SU-DHL-6 (cell line): ENCODE data around the gene ALS2.

Experiments
- H2AFZ ChIP-seq: fragments of 200-600 bp; sonication (generic); 2 replicates; pipeline ENCODE4 v1.6.1; 2014; ENCODE audit warnings: low read depth, mild to moderate bottlenecking, moderate library complexity, mixed read lengths, antibody characterized with exemption, low read length; ENCODE audit not compliant: severe bottlenecking
- H3F3A ChIP-seq: fragments of 200-600 bp; shearing (Covaris generic); 2 replicates; pipeline ENCODE4 v1.6.0; 2016; ENCODE audit warnings: antibody characterized with exemption, mild to moderate bottlenecking; ENCODE audit not compliant: insufficient read depth
- H3K27ac ChIP-seq: fragments of 200-600 bp; sonication (generic); 2 replicates; pipeline ENCODE4 v1.5.1; 2016; ENCODE audit warnings: low read depth, mild to moderate bottlenecking, low read length, moderate library complexity, mixed read lengths
- H3K27me3 ChIP-seq: fragments of 200-600 bp; sonication (generic), shearing (Covaris generic); 2 replicates; pipeline ENCODE4 v1.6.0; 2014; ENCODE audit warnings: mild to moderate bottlenecking, low read length
- H3K36me3 ChIP-seq: fragments of 200-600 bp; sonication (generic); 2 replicates; pipeline ENCODE4 v1.6.1; 2014; ENCODE audit warnings: mild to moderate bottlenecking, low read length, mixed read lengths
- H3K4me2 ChIP-seq: fragments of 300-600, 200-600 bp; shearing (Covaris generic), sonication (generic); 2 replicates; pipeline ENCODE4 v1.6.0; 2014; ENCODE audit warnings: low read length, low read depth, mild to moderate bottlenecking; ENCODE audit not compliant: poor library complexity, severe bottlenecking
- H3K4me3 ChIP-seq: fragments of 200-600 bp; sonication (generic); 2 replicates; pipeline ENCODE4 v1.5.1; 2014; ENCODE audit warnings: antibody characterized with exemption, low read length, mild to moderate bottlenecking, mixed read lengths; ENCODE audit not compliant: insufficient read depth, poor library complexity, severe bottlenecking
- H3K79me2 ChIP-seq: fragments of 200-600 bp; sonication (generic); 2 replicates; pipeline ENCODE4 v1.6.1; 2014; ENCODE audit warnings: mild to moderate bottlenecking, low read length, moderate library complexity; ENCODE audit not compliant: insufficient read depth
- H3K9ac ChIP-seq: fragments of 200-600 bp; sonication (generic); 2 replicates; pipeline ENCODE4 v1.7.0; 2014; ENCODE audit warnings: mild to moderate bottlenecking, low read length
- H3K9me2 ChIP-seq: fragments of 200-600 bp; sonication (generic); replicated peaks from 2 replicates; pipeline ENCODE4 v1.6.1; 2014; ENCODE audit warnings: low read length; ENCODE audit not compliant: insufficient read depth
- H3K9me3 ChIP-seq: fragments of 200-600 bp; sonication (generic); 2 replicates; pipeline ENCODE4 v1.6.1; 2014; ENCODE audit warnings: low read length, mixed read lengths; ENCODE audit not compliant: insufficient read depth
- H4K20me1 ChIP-seq: fragments of 200-600 bp; sonication (generic); 2 replicates; pipeline ENCODE4 v1.6.1; 2014; ENCODE audit warnings: low read depth, mild to moderate bottlenecking, antibody characterized with exemption, low read length, moderate library complexity, mixed read lengths
- EZH2phosphoT487 ChIP-seq: fragments of 200-600 bp; sonication (generic), shearing (Covaris generic); conservative IDR thresholded peaks from 2 replicates; pipeline ENCODE4 v1.6.1; 2018; ENCODE audit warnings: mild to moderate bottlenecking, antibody characterized with exemption, low read length, moderate library complexity, mixed read lengths
- TF ChIP-seq, protein P1 (sequence below): fragments of 200-600 bp; sonication (generic); IDR thresholded peaks from one replicate; pipeline ENCODE4 v1.5.1; 2017; ENCODE audit warnings: antibody characterized with exemption, mild to moderate bottlenecking, low read length, moderate library complexity; ENCODE audit not compliant: insufficient read depth, poor library complexity, severe bottlenecking

The ALS2 gene

DNA sequence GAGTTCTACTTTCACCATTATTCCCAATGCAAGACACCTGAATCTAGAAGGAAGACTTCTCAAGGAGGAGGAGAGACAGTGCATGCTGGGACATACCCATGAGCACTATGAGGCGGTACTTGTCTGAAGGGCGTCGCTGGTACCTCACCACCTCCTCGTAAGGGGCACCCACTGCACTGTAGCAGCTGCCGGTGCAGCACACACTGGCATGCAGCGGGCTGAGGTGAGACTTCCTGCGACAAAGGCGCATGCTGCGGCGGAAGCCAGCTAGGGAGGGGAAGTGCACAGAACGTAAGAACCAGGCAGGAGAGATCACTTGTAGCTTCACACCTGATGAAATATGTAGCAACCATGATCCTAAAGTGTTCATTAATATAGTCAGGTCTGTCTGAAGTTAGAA, 124.6 kb downstream of the ALS2 start:
- H3K36me3 ChIP-seq: no peaks in the 10 kb centered on the region
- H3K79me2 ChIP-seq: no peaks in the 10 kb centered on the region
- H3K4me2 ChIP-seq: no peak overlapping the region
- H3K27ac ChIP-seq: no peak overlapping the region
- H3K9ac ChIP-seq: no peak overlapping the region
- H3K9me3 ChIP-seq: no peaks in the 10 kb centered on the region
- H3F3A ChIP-seq: no peaks in the 10 kb centered on the region
- H2AFZ ChIP-seq: no peak overlapping the region
- no peaks in the 10 kb centered on the region for H3K27me3 ChIP-seq
- no peak overlapping the region for H3K4me3 ChIP-seq
- TF ChIP-seq, protein P1, sequence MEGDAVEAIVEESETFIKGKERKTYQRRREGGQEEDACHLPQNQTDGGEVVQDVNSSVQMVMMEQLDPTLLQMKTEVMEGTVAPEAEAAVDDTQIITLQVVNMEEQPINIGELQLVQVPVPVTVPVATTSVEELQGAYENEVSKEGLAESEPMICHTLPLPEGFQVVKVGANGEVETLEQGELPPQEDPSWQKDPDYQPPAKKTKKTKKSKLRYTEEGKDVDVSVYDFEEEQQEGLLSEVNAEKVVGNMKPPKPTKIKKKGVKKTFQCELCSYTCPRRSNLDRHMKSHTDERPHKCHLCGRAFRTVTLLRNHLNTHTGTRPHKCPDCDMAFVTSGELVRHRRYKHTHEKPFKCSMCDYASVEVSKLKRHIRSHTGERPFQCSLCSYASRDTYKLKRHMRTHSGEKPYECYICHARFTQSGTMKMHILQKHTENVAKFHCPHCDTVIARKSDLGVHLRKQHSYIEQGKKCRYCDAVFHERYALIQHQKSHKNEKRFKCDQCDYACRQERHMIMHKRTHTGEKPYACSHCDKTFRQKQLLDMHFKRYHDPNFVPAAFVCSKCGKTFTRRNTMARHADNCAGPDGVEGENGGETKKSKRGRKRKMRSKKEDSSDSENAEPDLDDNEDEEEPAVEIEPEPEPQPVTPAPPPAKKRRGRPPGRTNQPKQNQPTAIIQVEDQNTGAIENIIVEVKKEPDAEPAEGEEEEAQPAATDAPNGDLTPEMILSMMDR: no peak
- TF ChIP-seq EZH2phosphoT487: no peak
- no peaks in the 10 kb centered on the region for H4K20me1 ChIP-seq
- no peaks in the 10 kb centered on the region for H3K9me2 ChIP-seq

- H3K27ac ChIP-seq: no peak overlapping the region
Observed at GRCh38 chr2:201654616-201655384, 125.9 kb downstream of the ALS2 start.

DNA sequence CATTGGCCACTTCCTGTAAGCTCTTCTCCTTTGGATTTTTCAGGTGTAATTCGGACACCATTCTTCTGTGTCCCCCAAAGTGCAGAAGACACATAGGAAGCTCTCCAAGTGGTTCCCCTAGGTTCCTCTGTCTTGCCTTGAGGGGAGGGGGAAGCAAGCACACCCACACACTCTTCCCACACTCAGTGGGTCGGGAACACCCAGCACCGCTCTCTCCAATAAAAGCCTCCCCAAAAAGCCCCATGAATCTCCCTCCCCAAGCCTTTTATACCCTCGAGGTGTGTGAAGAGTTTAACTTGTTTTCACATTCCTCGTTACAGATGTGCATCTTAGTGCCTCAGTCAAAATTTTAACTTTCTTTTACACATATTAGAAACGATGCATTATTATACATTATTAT, 127.5 kb downstream of the ALS2 start:
- H3K36me3 ChIP-seq: no peaks in the 10 kb centered on the region
- TF ChIP-seq, protein P1: no peak
- TF ChIP-seq EZH2phosphoT487: no peak
- H3K9me2 ChIP-seq: no peaks in the 10 kb centered on the region
- no peaks in the 10 kb centered on the region for H3K79me2 ChIP-seq
- no peaks in the 10 kb centered on the region for H3K9me3 ChIP-seq
- H3K27ac ChIP-seq: no peak overlapping the region
- no peak overlapping the region for H3K4me3 ChIP-seq
- H3K27me3 ChIP-seq: no peaks in the 10 kb centered on the region
- H2AFZ ChIP-seq: no peak overlapping the region
- no peaks in the 10 kb centered on the region for H4K20me1 ChIP-seq
- no peak overlapping the region for H3K4me2 ChIP-seq
- no peak overlapping the region for H3K9ac ChIP-seq
- no peaks in the 10 kb centered on the region for H3F3A ChIP-seq

More at GRCh38 chr2:201654616-201655384, 125.9 kb downstream of the ALS2 start:
- Histone ChIP-seq H3F3A (no peaks in the 10 kb centered on the region), H3K4me2 (no peak overlapping the region), H2AFZ (no peak overlapping the region), H3K36me3 (no peaks in the 10 kb centered on the region), H3K79me2 (no peaks in the 10 kb centered on the region), H4K20me1 (no peaks in the 10 kb centered on the region), H3K9me3 (no peaks in the 10 kb centered on the region), H3K9ac (no peak overlapping the region), H3K9me2 (no peaks in the 10 kb centered on the region), H3K27me3 (no peaks in the 10 kb centered on the region), H3K4me3 (no peak overlapping the region)
- TF ChIP-seq, protein P1: no peak
- TF ChIP-seq EZH2phosphoT487: no peak
